HG02763 (cell line): ENCODE data around the gene TIGD3.

Experiments used
- ATAC-seq: cut with Tn5 transposase; IDR thresholded peaks from one replicate; pipeline ENCODE4 v1.9.1; 2021; ENCODE audit warnings: mild to moderate bottlenecking, moderate library complexity; ENCODE audit not compliant: unreplicated experiment

The TIGD3 gene

DNA sequence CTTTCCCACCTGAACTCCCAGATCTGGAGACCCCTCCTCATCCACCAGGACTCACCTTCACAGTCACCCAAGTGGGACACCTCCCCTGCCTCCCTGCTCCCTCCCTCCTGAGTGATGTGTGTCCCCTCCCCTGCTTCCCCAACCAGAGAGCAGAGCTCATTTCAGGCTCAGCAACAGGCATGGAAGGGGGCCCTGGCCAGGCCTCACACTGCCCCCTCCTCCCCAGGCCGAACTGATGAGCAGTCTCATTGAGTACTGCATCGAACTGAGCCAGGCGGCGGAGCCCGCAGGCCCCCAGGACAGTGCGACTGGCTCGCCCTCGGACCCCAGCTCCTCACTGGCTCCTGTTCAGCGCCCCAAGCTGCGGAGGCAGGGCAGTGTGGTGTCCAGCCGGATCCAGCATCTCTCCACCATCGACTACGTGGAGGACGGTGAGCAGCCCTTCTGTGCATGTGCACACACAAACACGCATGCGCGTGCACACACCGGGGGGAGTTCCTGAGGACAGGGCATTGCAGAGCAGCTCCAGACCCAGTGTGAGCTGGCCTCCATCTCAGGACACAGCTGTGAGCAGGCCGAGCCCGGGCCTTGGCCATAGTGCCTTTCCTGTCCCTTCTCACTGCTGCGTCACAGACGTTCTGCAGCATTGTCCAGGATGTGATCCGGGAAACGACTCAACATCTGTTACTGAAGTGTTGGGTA lies 50.2 kb downstream of the TIGD3 start:
- no peak for ATAC-seq
